HG03520 (cell line): ENCODE data around the gene TAC4.

ENCODE experiments used
- ATAC-seq: cut with Tn5 transposase; IDR thresholded peaks from one replicate; pipeline ENCODE4 v1.9.1; 2021; ENCODE audit warnings: mild to moderate bottlenecking, moderate library complexity; ENCODE audit not compliant: unreplicated experiment

TAC4 gene

GRCh38 chr17:49815761-49816281 lies 32.0 kb downstream of the TAC4 start:
- no peak for ATAC-seq

DNA sequence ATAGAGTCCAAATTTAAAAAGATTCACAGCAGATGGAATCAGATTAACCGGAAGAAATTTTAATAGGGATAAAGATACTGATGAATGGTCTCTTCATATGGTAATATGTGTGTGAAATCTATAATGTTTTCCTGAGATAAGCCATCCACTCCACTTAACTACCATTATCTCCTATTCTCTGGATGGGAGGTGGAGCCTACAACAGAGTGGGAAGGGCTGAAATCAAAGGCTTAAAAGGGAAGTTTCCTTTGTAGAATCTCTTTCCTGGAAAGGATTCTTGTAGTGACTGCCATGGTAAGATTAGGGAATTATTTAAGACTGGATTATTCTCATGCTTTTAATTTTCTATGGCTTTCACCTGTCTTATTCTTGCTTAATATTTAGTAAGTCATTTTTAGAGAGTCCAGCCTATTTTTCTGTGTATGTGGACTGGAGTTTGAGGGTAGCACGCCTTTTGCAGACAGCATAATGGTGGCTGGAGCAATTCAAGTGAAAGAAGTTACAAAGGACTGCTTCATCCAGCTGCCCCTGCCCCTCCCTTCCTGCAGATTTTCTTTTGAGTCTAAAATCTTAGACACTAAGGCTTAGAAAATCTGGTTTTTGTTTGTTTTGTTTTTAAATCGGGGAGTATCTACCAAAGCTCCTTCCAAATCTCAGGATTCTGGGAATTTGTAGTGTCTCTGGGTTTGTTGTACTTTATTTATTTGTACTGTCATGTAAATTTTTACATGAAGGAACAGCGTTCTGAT lies 32.9 kb downstream of the TAC4 start:
- ATAC-seq, result no peak

- no peak for ATAC-seq
These were observed 38.8 kb downstream of the TAC4 start for GRCh38 chr17:49809056-49809455.

- ATAC-seq, result no peak
These were observed 49.1 kb downstream of the TAC4 start for GRCh38 chr17:49798738-49799137.

GRCh38 chr17:49798182-49798581 lies 49.7 kb downstream of the TAC4 start:
- ATAC-seq, result no peak

DNA sequence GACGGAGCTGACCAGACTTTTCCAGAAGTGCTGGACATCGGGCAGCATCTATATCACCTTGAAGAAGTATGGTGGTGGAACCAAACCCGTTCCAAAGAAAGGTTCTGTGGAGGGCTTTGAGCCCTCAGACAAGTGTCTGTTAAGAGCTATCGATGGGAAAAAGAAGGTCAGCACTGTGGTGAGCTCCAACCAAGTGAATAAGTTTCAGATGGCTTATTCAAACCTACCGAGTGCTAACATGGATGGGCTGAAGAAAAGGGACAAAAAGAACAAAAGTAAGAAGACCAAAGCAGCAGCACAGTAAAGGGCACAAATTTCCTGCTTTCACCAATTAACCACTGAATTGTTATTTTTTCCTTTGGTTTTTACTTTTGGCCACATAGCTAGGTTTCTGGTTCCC lies 52.5 kb downstream of the TAC4 start:
- no peak for ATAC-seq

DNA sequence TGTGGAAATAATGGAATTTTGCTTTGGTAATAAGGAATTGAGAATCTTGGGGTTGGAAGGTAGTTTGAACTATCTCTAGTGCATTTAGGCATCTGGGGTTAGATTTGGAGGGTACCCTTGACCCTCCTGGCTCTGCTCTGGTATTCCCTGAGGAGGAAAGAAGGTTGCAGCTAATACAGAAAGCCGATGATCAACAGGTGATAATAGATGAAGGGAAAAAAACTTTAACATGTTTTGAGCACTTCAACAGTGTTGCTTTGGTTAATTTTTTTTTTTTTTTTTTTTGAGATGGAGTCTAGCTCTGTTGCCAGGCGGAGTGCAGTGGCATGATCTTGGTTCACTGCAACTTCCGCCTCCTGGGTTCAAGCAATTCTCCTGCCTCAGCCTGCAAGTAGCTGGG lies 54.6 kb downstream of the TAC4 start:
- ATAC-seq, result no peak

DNA sequence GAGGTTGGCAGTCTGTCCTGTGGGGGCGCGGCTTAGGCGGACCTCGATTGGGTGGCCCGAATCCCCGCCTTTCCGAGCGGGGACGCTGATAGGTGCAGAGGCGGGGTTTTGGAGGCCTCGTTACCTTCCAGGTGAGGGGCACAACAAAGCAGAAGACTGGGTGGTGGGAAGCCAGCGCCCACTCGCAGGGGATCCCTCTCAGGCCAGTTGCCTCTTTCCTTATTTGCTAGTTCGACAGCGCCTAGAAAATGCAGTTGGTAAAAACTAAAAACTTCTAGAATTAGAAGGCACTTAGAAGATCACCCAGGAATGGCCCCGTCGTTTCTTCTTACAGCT lies 58.7 kb downstream of the TAC4 start:
- no peak for ATAC-seq

DNA sequence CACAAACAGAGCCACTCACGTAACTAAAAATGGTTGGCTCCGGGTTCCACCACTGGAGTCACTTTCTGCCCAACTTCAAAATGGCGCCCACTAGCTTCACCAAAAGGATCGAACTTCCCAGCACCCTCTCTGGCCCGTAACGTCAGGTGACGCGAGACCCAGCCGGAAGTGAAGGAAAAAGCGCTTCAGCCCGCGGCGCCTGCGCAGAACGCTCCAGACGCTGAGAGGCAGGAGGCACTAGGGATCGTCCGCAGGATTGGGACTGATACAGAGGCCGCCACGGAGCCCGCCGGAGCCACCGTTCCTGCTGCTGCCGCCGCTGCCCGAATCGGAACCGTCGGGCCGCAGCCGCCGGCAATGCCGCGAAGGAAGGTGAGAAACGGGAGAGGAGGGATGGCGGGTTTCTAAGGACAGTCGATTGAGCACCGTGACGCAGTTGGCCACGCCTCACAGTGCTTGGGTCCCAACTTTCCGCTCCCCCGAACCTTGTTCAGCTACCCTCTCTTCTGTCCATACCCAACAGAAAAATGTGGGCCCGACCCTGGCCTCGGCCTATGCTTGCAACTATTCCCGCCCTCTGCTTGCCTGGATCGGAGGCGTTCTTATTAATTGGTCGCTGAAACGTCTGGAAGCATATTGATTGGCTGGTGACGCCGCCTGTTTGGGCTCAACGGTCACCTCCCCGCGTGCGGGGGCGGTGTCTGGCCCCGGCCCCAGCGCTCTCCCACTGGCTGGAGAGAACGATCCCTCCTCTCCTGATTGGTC lies 59.2 kb downstream of the TAC4 start, which contains the start of gene KAT7:
Gene KAT7 (plus strand): TSS at position 204 of the 765 bp plus-strand sequence. CDS start 154 bp downstream, at position 358.
- ATAC-seq, result peak; percentile 86
